ENCODE measurements around the gene PRAMEF18.
"Not testable (repeated sequence)": the region's sequence is repeated elsewhere in the genome, so short reads cannot be mapped to it uniquely, and the experiment has no call there.

The PRAMEF18 gene

DNA sequence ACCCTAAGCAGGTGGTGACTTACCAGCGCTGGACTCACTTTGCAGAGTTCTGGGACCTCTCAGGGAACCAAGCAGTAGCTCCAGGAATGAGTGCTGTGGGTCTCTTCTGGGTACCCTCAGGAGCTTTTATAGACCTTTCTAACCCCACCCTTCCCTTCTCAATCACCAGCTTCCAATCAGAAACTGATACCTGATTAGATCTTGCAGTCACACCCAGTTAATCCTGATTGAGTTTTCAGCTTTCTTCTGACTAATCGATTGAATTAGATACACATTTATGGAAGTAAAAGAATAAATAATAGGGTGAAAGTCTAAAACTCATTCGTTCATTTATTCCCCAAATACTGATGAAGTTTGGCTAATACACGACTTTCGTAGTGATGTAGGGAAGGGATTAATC lies 24.6 kb downstream of the PRAMEF18 start, which contains the start of gene PRAMEF13:
Gene PRAMEF13 (minus strand): TSS at position 101 of the 400 bp plus-strand sequence. CDS start 1,820 bp downstream, outside the sequence.
- not testable (repeated sequence) for DNase-seq (ENCODE audit: low read depth)
